Stomach smooth muscle (tissue), 2 donors: Measurements from ENCODE around the gene MAP3K9.

ENCODE experiments used
- H3K27ac ChIP-seq: one replicate; pipeline ENCODE4 v1.7.0; 2013; ENCODE audit warnings: mild to moderate bottlenecking, low read length, inconsistent platforms
- H3K27me3 ChIP-seq, 2 donors: one replicate each; pipeline ENCODE4 v1.7.0; 2013; ENCODE audit warnings: low read length in 2 of 2; ENCODE audit not compliant: insufficient read depth in 2 of 2, control insufficient read depth in 1 of 2
- H3K36me3 ChIP-seq, 2 donors: one replicate each; pipeline ENCODE4 v1.7.0; 2013; ENCODE audit warnings: low read length in 2 of 2; ENCODE audit not compliant: control insufficient read depth in 2 of 2, insufficient read depth in 2 of 2
- H3K4me1 ChIP-seq: one replicate; pipeline ENCODE4 v1.7.0; 2013; ENCODE audit warnings: low read length; ENCODE audit not compliant: control insufficient read depth, insufficient read depth
- H3K4me3 ChIP-seq, 2 donors: one replicate each; pipeline ENCODE4 v1.7.0; 2013; ENCODE audit warnings: low read length in 2 of 2
- H3K9ac ChIP-seq, 2 donors: one replicate each; pipeline ENCODE4 v1.7.0; 2013; ENCODE audit warnings: low read length in 2 of 2, mild to moderate bottlenecking in 1 of 2
- H3K9me3 ChIP-seq, 2 donors: one replicate each; pipeline ENCODE4 v1.7.0; 2013; ENCODE audit warnings: low read length in 2 of 2; ENCODE audit not compliant: control insufficient read depth in 2 of 2
- donor health status: healthy.
- donor health status: Pancreatic carcinoma.

MAP3K9 gene

DNA sequence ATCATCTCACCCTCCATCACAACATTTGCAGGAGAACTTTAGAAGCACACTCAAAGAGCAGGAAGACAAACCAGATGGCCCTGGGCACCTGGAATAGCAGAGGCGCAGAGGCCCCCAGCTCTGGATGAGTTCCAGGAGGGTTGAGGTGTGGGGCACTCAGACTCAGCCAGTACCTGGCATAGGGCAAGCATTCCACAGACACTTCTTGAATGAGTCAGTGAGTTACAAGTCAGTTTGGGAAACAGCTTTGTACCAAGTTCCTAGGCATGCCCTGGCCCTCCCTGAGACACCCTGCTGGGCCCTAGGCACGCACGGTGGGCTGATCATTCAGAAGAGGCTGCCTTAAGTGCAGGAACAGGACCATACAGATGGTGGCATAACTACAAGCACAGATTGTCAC lies 54.3 kb downstream of the MAP3K9 start:
- Histone ChIP-seq H3K36me3 (no peaks in the 10 kb centered on the region), H3K4me1 (no peaks in the 10 kb centered on the region), H3K9ac (no peak overlapping the region), H3K9me3 (no peaks in the 10 kb centered on the region), H3K27me3 (no peaks in the 10 kb centered on the region), H3K27ac (no peak overlapping the region), H3K4me3 (no peak overlapping the region)

DNA sequence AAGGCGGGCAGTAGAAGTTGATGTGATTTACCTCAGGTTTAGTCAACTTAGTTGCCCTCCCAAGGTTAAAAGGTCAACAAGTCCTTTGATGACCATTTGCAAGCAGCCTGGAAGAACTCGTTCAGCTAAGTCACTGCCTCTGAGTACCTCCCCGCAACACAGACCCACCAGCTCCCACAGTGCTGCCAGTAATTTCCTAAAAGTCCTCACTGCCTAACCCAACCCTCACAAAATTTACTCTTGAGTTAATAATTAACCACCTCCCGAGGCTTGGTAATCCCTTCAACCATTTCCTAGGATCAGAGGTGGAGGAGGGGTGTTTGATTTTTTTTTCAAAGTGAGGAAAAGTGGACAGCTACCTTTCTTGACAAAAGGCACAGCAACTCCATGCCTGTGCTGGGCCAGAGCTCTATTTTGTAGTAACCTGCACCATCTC lies 55.8 kb downstream of the MAP3K9 start:
- H3K4me1 ChIP-seq = no peaks in the 10 kb centered on the region
- no peak overlapping the region for H3K9ac ChIP-seq
- no peak overlapping the region for H3K27ac ChIP-seq
- no peak overlapping the region for H3K4me3 ChIP-seq
- no peaks in the 10 kb centered on the region for H3K36me3 ChIP-seq
- H3K9me3 ChIP-seq = no peaks in the 10 kb centered on the region
- no peaks in the 10 kb centered on the region for H3K27me3 ChIP-seq

DNA sequence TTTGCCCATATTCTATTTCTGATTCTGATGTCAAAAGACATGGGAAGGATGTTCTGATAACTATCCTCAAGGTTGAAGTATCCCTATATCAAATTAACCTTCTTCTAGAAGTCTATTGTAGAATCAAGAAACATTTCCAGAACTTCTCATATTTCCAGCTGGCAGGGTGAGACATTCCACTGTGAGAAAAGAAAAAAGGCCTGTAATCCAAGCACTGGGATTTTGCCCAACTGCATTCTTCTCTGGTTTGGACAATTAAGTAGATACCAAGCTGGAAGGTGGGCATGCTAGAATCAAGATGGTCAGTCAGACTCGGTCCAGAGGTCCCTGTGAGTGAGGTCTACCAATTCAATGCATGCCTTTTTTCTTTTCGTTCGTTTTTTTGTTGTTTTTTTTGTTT lies 60.9 kb downstream of the MAP3K9 start:
- no peaks in the 10 kb centered on the region for H3K4me1 ChIP-seq
- no peak overlapping the region for H3K4me3 ChIP-seq
- H3K27me3 ChIP-seq = no peaks in the 10 kb centered on the region
- no peaks in the 10 kb centered on the region for H3K36me3 ChIP-seq
- no peaks in the 10 kb centered on the region for H3K9me3 ChIP-seq
- no peak overlapping the region for H3K27ac ChIP-seq
- H3K9ac ChIP-seq = no peak overlapping the region

- no peak overlapping the region for H3K4me3 ChIP-seq
- H3K9ac ChIP-seq = no peak overlapping the region
- no peaks in the 10 kb centered on the region for H3K4me1 ChIP-seq
- H3K27me3 ChIP-seq = no peaks in the 10 kb centered on the region
- peaks cover 0 to 2% of the 10 kb centered on the region in 2 donors for H3K36me3 ChIP-seq
- H3K27ac ChIP-seq = no peak overlapping the region
- H3K9me3 ChIP-seq = no peaks in the 10 kb centered on the region
Observed at GRCh38 chr14:70744641-70745040, 64.7 kb downstream of the MAP3K9 start.

DNA sequence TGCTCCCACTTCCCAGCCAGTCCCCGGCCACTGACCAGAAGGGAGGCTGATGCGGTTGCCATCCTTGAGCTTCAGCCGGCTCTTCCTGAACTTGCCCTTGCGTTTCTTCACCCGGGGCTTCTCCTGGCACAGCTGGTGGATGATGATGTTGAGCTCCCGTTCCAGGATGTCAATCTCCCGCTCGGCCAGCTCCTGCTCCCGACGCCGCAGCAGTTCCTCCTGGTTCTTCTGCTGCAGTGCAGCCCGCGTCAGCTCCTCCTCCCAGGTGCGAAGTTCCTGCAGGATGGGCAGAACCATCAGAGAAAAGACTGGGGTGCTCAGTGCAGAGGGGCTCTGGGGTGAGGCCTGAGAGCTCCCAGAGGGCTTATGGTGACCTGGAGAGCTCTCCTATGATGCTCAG lies 67.0 kb downstream of the MAP3K9 start:
- no peaks in the 10 kb centered on the region for H3K27me3 ChIP-seq
- H3K9me3 ChIP-seq = no peaks in the 10 kb centered on the region
- H3K9ac ChIP-seq = no peak overlapping the region
- peaks cover 0 to 6% of the 10 kb centered on the region in 2 donors for H3K36me3 ChIP-seq
- H3K27ac ChIP-seq = no peak overlapping the region
- no peak overlapping the region for H3K4me3 ChIP-seq
- no peaks in the 10 kb centered on the region for H3K4me1 ChIP-seq

DNA sequence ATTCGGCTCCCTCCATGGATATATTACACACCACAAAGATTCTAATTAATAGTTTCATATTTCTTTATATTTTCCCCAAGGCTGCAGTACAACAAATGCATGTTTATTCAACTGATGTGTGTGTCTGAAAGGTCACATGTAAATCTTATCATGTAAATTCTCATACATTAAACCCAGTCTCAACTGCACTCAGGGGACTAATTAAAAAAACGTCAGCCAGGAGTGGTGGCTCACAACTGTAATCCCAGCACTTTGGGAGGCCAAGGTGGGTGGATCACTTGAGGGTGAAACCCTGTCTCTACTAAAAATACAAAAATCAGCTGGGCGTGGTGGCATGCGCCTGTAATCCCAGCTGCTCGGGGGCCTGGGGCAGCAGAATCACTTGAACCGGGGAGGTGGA lies 67.8 kb downstream of the MAP3K9 start:
- H3K36me3 ChIP-seq = peaks cover 0 to 6% of the 10 kb centered on the region in 2 donors
- no peak overlapping the region for H3K4me3 ChIP-seq
- H3K9ac ChIP-seq = no peak overlapping the region
- H3K9me3 ChIP-seq = no peaks in the 10 kb centered on the region
- no peak overlapping the region for H3K27ac ChIP-seq
- H3K4me1 ChIP-seq = no peaks in the 10 kb centered on the region
- no peaks in the 10 kb centered on the region for H3K27me3 ChIP-seq

DNA sequence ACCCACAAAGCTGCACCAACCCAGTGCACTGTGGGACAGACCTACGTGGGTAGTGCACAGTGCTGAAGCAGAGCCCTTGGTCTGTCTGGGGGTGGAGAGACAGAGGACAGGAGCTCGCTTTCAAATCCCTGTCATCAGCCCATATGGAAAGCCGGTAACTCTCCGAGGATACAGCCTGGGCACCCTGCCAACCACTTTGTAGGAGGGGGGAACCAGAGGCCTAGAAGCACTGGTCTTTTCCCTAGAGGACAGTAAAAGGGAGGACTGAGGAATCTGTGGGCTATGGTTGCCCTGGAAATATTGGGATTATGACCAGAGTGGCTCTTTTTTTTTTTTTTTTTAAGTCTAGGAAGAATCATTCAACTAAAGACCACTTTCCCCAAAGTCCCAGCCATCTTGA lies 74.3 kb downstream of the MAP3K9 start:
- Histone ChIP-seq H3K27me3 (no peaks in the 10 kb centered on the region), H3K9ac (no peak overlapping the region), H3K4me3 (no peak overlapping the region), H3K27ac (no peak overlapping the region), H3K4me1 (no peaks in the 10 kb centered on the region), H3K36me3 (peaks cover 0 to 9% of the 10 kb centered on the region in 2 donors), H3K9me3 (no peaks in the 10 kb centered on the region)

GRCh38 chr14:70731447-70732239 lies 77.7 kb downstream of the MAP3K9 start:
- H3K27me3 ChIP-seq = no peaks in the 10 kb centered on the region
- no peak overlapping the region for H3K9ac ChIP-seq
- no peak overlapping the region for H3K27ac ChIP-seq
- H3K9me3 ChIP-seq = no peaks in the 10 kb centered on the region
- no peak overlapping the region for H3K4me3 ChIP-seq
- peaks cover 5% of the 10 kb centered on the region for H3K4me1 ChIP-seq
- peaks cover 0 to 3% of the 10 kb centered on the region in 2 donors for H3K36me3 ChIP-seq

- Histone ChIP-seq H3K4me1 (peaks cover 5% of the 10 kb centered on the region), H3K9me3 (no peaks in the 10 kb centered on the region), H3K27me3 (no peaks in the 10 kb centered on the region), H3K27ac (no peak overlapping the region), H3K36me3 (peaks cover 0 to 3% of the 10 kb centered on the region in 2 donors), H3K4me3 (no peak overlapping the region), H3K9ac (no peak overlapping the region)
Observed at GRCh38 chr14:70730393-70730792, 78.9 kb downstream of the MAP3K9 start.

GRCh38 chr14:70726651-70727375 lies 82.5 kb downstream of the MAP3K9 start:
- Histone ChIP-seq H3K36me3 (peaks cover 0 to 3% of the 10 kb centered on the region in 2 donors), H3K9ac (no peak overlapping the region), H3K27ac (no peak overlapping the region), H3K4me1 (peaks cover 5% of the 10 kb centered on the region), H3K9me3 (no peaks in the 10 kb centered on the region), H3K4me3 (no peak overlapping the region), H3K27me3 (no peaks in the 10 kb centered on the region)

DNA sequence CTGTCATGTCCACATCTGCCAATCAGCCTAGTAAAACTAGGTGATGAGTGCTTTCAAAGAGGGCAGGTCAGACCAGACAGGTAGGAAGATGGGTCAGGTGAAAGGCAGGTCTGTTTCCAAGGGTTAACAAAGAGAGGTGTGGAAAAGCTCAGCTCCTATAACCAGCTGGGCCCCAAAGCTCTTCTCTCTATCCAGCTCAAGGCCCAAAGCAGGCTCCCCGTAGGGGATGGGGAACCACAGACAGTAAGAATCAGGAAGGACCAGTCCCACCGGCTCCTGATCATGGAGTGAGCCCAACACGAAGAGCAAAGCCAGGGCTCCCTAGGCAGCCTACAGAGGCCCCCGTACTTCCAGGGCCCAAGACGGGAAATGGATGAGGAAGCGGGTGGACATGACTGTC lies 84.4 kb downstream of the MAP3K9 start:
- Histone ChIP-seq H3K4me1 (peaks cover 5% of the 10 kb centered on the region), H3K9me3 (no peaks in the 10 kb centered on the region), H3K4me3 (no peak overlapping the region), H3K27ac (no peak overlapping the region), H3K9ac (no peak overlapping the region), H3K36me3 (no peaks in the 10 kb centered on the region), H3K27me3 (no peaks in the 10 kb centered on the region)
